Esophagus squamous epithelium (tissue), 5 donors: ENCODE results near the gene SOHLH2. TPM values are rescaled to one million over a fixed set of nuclear protein-coding genes. Genes with fewer than 3 reads are reported as not detected.

Source experiments
- DNase-seq: peaks from one replicate; lab custom pipeline; 2025; lab: John Stamatoyannopoulos, UW
- H3K27ac ChIP-seq, 4 donors: fragments of 200-600 bp; sonication (generic); one replicate each; pipeline ENCODE4 v1.5.1; 2016 to 2019; ENCODE audit warnings: mild to moderate bottlenecking in 1 of 4
- H3K27me3 ChIP-seq, 4 donors: fragments of 200-600 bp; sonication (generic); 1 replicate in 3 of 4; 2 replicates in 1 of 4; pipeline versions ENCODE4 v1.5.1 to v1.6.0; 2017 to 2021; ENCODE audit warnings: antibody characterized with exemption in 1 of 4
- H3K36me3 ChIP-seq, 3 donors: fragments of 200-600 bp; sonication (generic); one replicate each; pipeline ENCODE4 v1.5.1; 2016 to 2019
- H3K4me1 ChIP-seq, 3 donors: fragments of 200-600 bp; sonication (generic); one replicate each; pipeline ENCODE4 v1.5.1; 2017 to 2019
- H3K4me3 ChIP-seq, 4 donors: fragments of 200-600 bp; sonication (generic); 1 replicate in 3 of 4; 2 replicates in 1 of 4; pipeline ENCODE4 v1.5.1; 2016 to 2019; ENCODE audit warnings: mild to moderate bottlenecking in 2 of 4, moderate library complexity in 1 of 4
- H3K9me3 ChIP-seq, 3 donors: fragments of 200-600 bp; sonication (generic); one replicate each; pipeline ENCODE4 v1.5.1; 2016 to 2019
- CTCF ChIP-seq, 6 experiments: fragments of 450-650 bp in 4 of 6; fragments of 200-600 bp in 2 of 6; sonication (generic) in 2 of 6; IDR thresholded peaks; one replicate each; pipeline ENCODE4 v1.5.1; 2016 to 2019; ENCODE audit warnings: antibody characterized with exemption in 6 of 6, mild to moderate bottlenecking in 4 of 6, moderate library complexity in 4 of 6
- POLR2A ChIP-seq, 4 donors: fragments of 450-650 bp; IDR thresholded peaks; one replicate each; pipeline ENCODE4 v1.6.1; 2017; ENCODE audit warnings: antibody characterized with exemption in 4 of 4, mild to moderate bottlenecking in 4 of 4, moderate library complexity in 3 of 4
- WGBS, 2 donors: methylation state at CpG; one replicate each; pipeline ENCODE4 v1.1.5; 2018; 5-methylcytosine and 5-hydroxymethylcytosine counted together
- intact Hi-C: fragments of 100-400 bp; cut with DNase I; formaldehyde crosslinking; loops from one replicate; pipeline ENCODE4 v1.15.0; 2022
- total RNA-seq, 4 donors: library from RNA; depleted of rRNA; stranded (reverse); fragments of >200 nt; gene quantifications; one replicate each; pipeline ENCODE4 v1.1.0, GENCODE V29; 2016
- donor health status: DM: yes; HTN: yes; CAD: no.

Gene SOHLH2
- total RNA-seq, 4 donors from 2014 or later, result not detected

DNA sequence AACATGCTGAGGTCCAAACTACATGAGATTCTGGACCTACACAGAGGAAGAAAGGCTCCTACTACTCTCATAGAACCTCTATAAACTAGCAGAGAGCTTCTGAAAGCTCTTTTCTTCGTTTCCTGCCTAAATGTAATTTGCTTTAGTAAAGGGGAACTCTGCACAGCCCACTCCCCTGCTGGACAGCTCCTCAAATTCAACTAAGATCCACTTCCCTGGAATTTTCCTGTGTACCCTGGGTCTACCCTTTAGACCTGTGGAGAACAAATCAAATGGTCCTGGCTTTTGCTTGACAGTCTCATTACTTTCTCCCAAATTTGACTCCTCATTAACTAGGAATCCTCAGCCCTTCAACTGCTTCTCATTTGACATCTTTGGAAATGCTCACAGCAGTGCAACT lies 79.7 kb downstream of the SOHLH2 start:
- intact Hi-C loops, result no loop called here
- Histone ChIP-seq H3K4me3 (no peak overlapping the region), H3K36me3 (no peaks in the 10 kb centered on the region), H3K27me3 (peaks cover 0 to 25% (median 0%) of the 10 kb centered on the region in 4 donors), H3K9me3 (no peaks in the 10 kb centered on the region), H3K27ac (no peak overlapping the region), H3K4me1 (peaks cover 0 to 25% (median 5%) of the 10 kb centered on the region in 3 donors)
- no peak for DNase-seq
- WGBS, 2 donors, result 36 to 53% methylated on average over 1 of the region's 1 CpG
- TF ChIP-seq POLR2A (IDR thresholded peaks at IDR 0.05) (no peak), CTCF (IDR thresholded peaks at IDR 0.05) (no peak)

DNA sequence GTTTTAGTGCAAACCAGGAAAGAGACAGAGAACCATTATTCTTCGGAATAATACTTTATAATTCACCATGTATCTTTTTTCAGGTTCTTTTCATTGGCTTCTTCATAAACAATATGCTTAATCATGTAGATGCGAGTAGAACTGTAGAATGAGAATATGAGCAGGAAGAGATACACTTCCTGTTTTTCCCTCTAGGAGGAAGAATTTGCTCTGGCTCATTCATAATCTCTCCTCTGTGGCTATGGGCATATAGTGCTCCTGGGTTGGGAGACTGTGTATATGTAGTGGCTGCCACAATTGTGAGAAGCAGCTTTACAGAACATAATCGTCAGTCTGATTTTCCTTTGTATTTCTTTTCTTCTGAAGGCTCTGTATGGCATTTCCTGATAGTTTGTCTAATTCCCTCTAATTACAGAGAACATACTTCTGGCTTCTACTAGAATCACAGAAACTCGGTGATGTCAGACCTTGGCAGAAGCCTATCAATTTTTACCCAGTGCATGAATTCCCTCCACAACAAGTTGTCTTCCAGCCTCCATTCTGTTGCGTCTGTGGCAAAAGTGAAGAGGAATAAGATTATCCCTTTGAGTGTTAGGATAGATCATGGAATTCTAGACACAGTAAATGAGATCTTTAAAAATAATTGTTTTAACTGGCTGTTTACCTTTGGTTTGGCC lies 80.3 kb downstream of the SOHLH2 start:
- no peak for TF ChIP-seq CTCF (IDR thresholded peaks at IDR 0.05)
- no peak for TF ChIP-seq POLR2A (IDR thresholded peaks at IDR 0.05)

GRCh38 chr13:36132376-36132775 lies 82.0 kb downstream of the SOHLH2 start:
- TF ChIP-seq POLR2A (IDR thresholded peaks at IDR 0.05), result no peak
- no peak for TF ChIP-seq CTCF (IDR thresholded peaks at IDR 0.05)
- peak overlapping the region in 2 of 4 donors; percentile 74 to 85 for H3K27ac ChIP-seq
- no peak overlapping the region for H3K4me3 ChIP-seq
- H3K27me3 ChIP-seq, result peaks cover 0 to 35% (median 0%) of the 10 kb centered on the region in 4 donors
- H3K36me3 ChIP-seq, result no peaks in the 10 kb centered on the region
- 71 to 90% methylated on average over 1 of the region's 1 CpG for WGBS, 2 donors
- H3K4me1 ChIP-seq, result peaks cover 0 to 33% (median 5%) of the 10 kb centered on the region in 3 donors
- no peak for DNase-seq
- intact Hi-C loops, result no loop called here
- H3K9me3 ChIP-seq, result no peaks in the 10 kb centered on the region

More for the DNA sequence above, 80.3 kb downstream of the SOHLH2 start:
- no peak overlapping the region for H3K4me3 ChIP-seq
- no peak for DNase-seq
- no peaks in the 10 kb centered on the region for H3K9me3 ChIP-seq
- WGBS, 2 donors, result 60 to 61% methylated on average over 5 of the region's 5 CpGs
- intact Hi-C loops, result no loop called here
- peaks cover 0 to 30% (median 5%) of the 10 kb centered on the region in 3 donors for H3K4me1 ChIP-seq
- peaks cover 0 to 31% (median 0%) of the 10 kb centered on the region in 4 donors for H3K27me3 ChIP-seq
- H3K36me3 ChIP-seq, result no peaks in the 10 kb centered on the region
- H3K27ac ChIP-seq, result no peak overlapping the region

DNA sequence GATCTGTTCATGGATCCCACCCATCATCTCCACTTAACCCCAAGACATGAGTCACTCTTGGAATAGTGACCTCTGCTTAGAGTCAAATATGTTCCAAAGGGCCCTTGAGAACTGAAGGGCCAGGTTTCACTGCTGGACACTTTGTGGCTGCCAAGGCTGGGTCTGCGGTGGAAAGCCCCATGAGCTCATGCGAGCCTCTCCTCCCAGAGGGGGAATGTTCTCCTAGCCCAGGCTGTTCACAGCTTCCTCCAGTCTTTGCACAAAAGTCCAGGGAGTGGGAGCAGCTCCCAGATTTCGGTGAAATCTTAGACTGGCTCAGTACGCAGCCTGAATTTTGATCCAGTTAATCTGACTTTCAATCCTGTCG lies 82.4 kb downstream of the SOHLH2 start:
- no peaks in the 10 kb centered on the region for H3K9me3 ChIP-seq
- TF ChIP-seq POLR2A (IDR thresholded peaks at IDR 0.05) (no peak), CTCF (IDR thresholded peaks at IDR 0.05) (no peak)
- no peak for DNase-seq
- H3K27ac ChIP-seq, result peak overlapping the region in 3 of 4 donors; percentile 35 to 85 (median 74)
- H3K4me1 ChIP-seq, result peaks cover 0 to 33% (median 5%) of the 10 kb centered on the region in 3 donors
- intact Hi-C loops, result no loop called here
- WGBS, 2 donors, result 58 to 65% methylated on average over 5 of the region's 5 CpGs
- H3K4me3 ChIP-seq, result peak overlapping the region in 2 of 4 donors; percentile 60 to 74
- H3K36me3 ChIP-seq, result no peaks in the 10 kb centered on the region
- H3K27me3 ChIP-seq, result peaks cover 0 to 35% (median 0%) of the 10 kb centered on the region in 4 donors

- Histone ChIP-seq H3K4me3 (peak within 1 kb of the TSS; percentile 34 to 74 (median 50)), H3K9me3 (no peaks in the 10 kb centered on the region), H3K4me1 (peaks cover 0 to 33% (median 5%) of the 10 kb centered on the region in 3 donors), H3K36me3 (no peaks in the 10 kb centered on the region), H3K27ac (peak within 1 kb of the TSS; percentile 20 to 85 (median 54)), H3K27me3 (peaks cover 0 to 36% (median 0%) of the 10 kb centered on the region in 4 donors)
- WGBS, 2 donors, result 11 to 25% methylated on average over 13 to 32 of the region's 48 CpGs
- TF ChIP-seq POLR2A (IDR thresholded peaks at IDR 0.05) (peak in 1 of 4 donors; percentile 19), CTCF (IDR thresholded peaks at IDR 0.05) (no peak)
- intact Hi-C loops, result no loop called here
- no peak for DNase-seq
These were observed 83.0 kb downstream of the SOHLH2 start, which contains the start of gene DCLK1 for GRCh38 chr13:36131222-36131930. Gene DCLK1 (minus strand): TSS chr13:36131382.
